ENCODE data around the gene TMOD4. TPM values are rescaled to one million over a fixed set of nuclear protein-coding genes. Genes with fewer than 3 reads are reported as not detected.
"Not testable (repeated sequence)": the region's sequence is repeated elsewhere in the genome, so short reads cannot be mapped to it uniquely, and the experiment has no call there.

TMOD4 gene
- total RNA-seq, 1 donor, result not detected

GRCh38 chr1:151199873-151200581, 24.2 kb upstream of the TMOD4 start:
- peak; percentile 88 for DNase-seq (ENCODE audit: low read depth)
- peak overlapping the region; percentile 100 for H3K4me3 ChIP-seq (ENCODE audit: low read depth, low read length)
- TF ChIP-seq CTCF (IDR thresholded peaks at IDR 0.05; ENCODE audit: insufficient read depth, low read depth, low read length), result no peak

- peak within 1 kb of the TSS; percentile 100 for H3K4me3 ChIP-seq (ENCODE audit: low read depth, low read length)
- no peak for TF ChIP-seq CTCF (IDR thresholded peaks at IDR 0.05; ENCODE audit: insufficient read depth, low read depth, low read length)
- peak; percentile 99 for DNase-seq (ENCODE audit: low read depth)
Measured at GRCh38 chr1:151198254-151199127, 22.7 kb upstream of the TMOD4 start, which contains the start of gene PIP5K1A. PIP5K1A (plus strand) TSS chr1:151198552; CDS start chr1:151198997, 445 bp downstream.

- DNase-seq (ENCODE audit: low read depth), result no peak
- no peak for TF ChIP-seq CTCF (IDR thresholded peaks at IDR 0.05; ENCODE audit: insufficient read depth, low read depth, low read length)
- peak overlapping the region; percentile 100 for H3K4me3 ChIP-seq (ENCODE audit: low read depth, low read length)
Measured at GRCh38 chr1:151197863-151198253, 22.1 kb upstream of the TMOD4 start.

- peak; percentile 90 for DNase-seq (ENCODE audit: low read depth)
- peak overlapping the region; percentile 34 for H3K4me3 ChIP-seq (ENCODE audit: low read depth, low read length)
- peak; percentile 61 for TF ChIP-seq CTCF (IDR thresholded peaks at IDR 0.05; ENCODE audit: insufficient read depth, low read depth, low read length)
Measured at GRCh38 chr1:151196292-151196800, 20.6 kb upstream of the TMOD4 start.

GRCh38 chr1:151194894-151195594, 19.3 kb upstream of the TMOD4 start:
- not testable (repeated sequence) for H3K4me3 ChIP-seq (ENCODE audit: low read depth, low read length)
- peak; percentile 72 for DNase-seq (ENCODE audit: low read depth)

- no peak overlapping the region for H3K4me3 ChIP-seq (ENCODE audit: low read depth, low read length)
Measured at GRCh38 chr1:151193856-151194255, 18.1 kb upstream of the TMOD4 start.

More at GRCh38 chr1:151193856-151194255, 18.1 kb upstream of the TMOD4 start:
- no peak for DNase-seq (ENCODE audit: low read depth)
- TF ChIP-seq CTCF (IDR thresholded peaks at IDR 0.05; ENCODE audit: insufficient read depth, low read depth, low read length), result no peak

Measured in fibroblast of villous mesenchyme (primary cell).